CD14-positive monocyte (primary cell): Measurements from ENCODE around the gene FIGNL2. TPM values are rescaled to one million over a fixed set of nuclear protein-coding genes. Genes with fewer than 3 reads are reported as not detected.
A peak's percentile ranks its signal among the peaks of the same experiment; 100 is the strongest.

Experiments used
- DNase-seq, 3 donors: peaks; one replicate each; pipeline ENCODE4 v3.0.0-alpha.2; 2011 to 2022
- H2AFZ ChIP-seq: 2 replicates; pipeline ENCODE4 v1.6.0; 2012; ENCODE audit warnings: mild to moderate bottlenecking, low read depth, low read length, inconsistent platforms; ENCODE audit not compliant: insufficient read depth, poor library complexity, severe bottlenecking
- H3K27ac ChIP-seq, 2 donors: 1 replicate in 1 of 2; 2 replicates in 1 of 2; pipeline ENCODE4 v1.5.1; 2012 to 2013; ENCODE audit warnings: low read length in 2 of 2, control low read depth in 1 of 2, inconsistent platforms in 1 of 2, low read depth in 1 of 2, mild to moderate bottlenecking in 1 of 2
- H3K27me3 ChIP-seq, 2 donors: one replicate each; pipeline versions ENCODE4 v1.6.0 to v1.6.1; 2011 to 2013; ENCODE audit warnings: low read length in 2 of 2; ENCODE audit not compliant: control insufficient read depth in 2 of 2, insufficient read depth in 2 of 2
- H3K36me3 ChIP-seq, 2 donors: replicated peaks in 1 of 2; 1 replicate in 1 of 2; 2 replicates in 1 of 2; pipeline versions ENCODE4 v1.5.1 to v1.6.1; 2012 to 2013; ENCODE audit warnings: low read length in 2 of 2, control low read depth in 1 of 2, inconsistent platforms in 1 of 2, mild to moderate bottlenecking in 1 of 2; ENCODE audit not compliant: insufficient read depth in 2 of 2, control insufficient read depth in 1 of 2
- H3K4me1 ChIP-seq, 2 donors: 1 replicate in 1 of 2; 2 replicates in 1 of 2; pipeline versions ENCODE4 v1.5.1 to v1.6.1; 2012 to 2013; ENCODE audit warnings: low read length in 2 of 2, control low read depth in 1 of 2, inconsistent platforms in 1 of 2, mild to moderate bottlenecking in 1 of 2, moderate library complexity in 1 of 2; ENCODE audit not compliant: insufficient read depth in 2 of 2, control insufficient read depth in 1 of 2
- H3K4me2 ChIP-seq: replicated peaks from 2 replicates; pipeline ENCODE3; 2012; ENCODE audit warnings: low read length, moderate library complexity, mild to moderate bottlenecking; ENCODE audit not compliant: poor library complexity, severe bottlenecking; ENCODE audit errors: extremely low read depth
- H3K4me3 ChIP-seq, 3 experiments: fragments of 200-600 bp in 1 of 3; sonication (generic) in 1 of 3; replicated peaks in 1 of 3; 1 replicate in 2 of 3; 2 replicates in 1 of 3; pipeline ENCODE4 v1.5.1; 2011 to 2013; ENCODE audit warnings: low read length in 3 of 3, mild to moderate bottlenecking in 3 of 3, control low read depth in 2 of 3, low read depth in 2 of 3, inconsistent platforms in 1 of 3, moderate library complexity in 1 of 3
- H3K79me2 ChIP-seq: 2 replicates; pipeline ENCODE4 v1.6.0; 2012; ENCODE audit warnings: mild to moderate bottlenecking, control low read depth, inconsistent platforms, low read length, moderate library complexity; ENCODE audit not compliant: insufficient read depth
- H3K9ac ChIP-seq: 2 replicates; pipeline ENCODE4 v1.6.0; 2017; ENCODE audit warnings: low read length, mild to moderate bottlenecking; ENCODE audit not compliant: insufficient read depth, poor library complexity, severe bottlenecking
- H3K9me3 ChIP-seq, 2 donors: replicated peaks in 1 of 2; 1 replicate in 1 of 2; 2 replicates in 1 of 2; pipeline versions ENCODE4 v1.5.1 to v1.6.1; 2012 to 2013; ENCODE audit warnings: low read length in 2 of 2, control low read depth in 1 of 2; ENCODE audit not compliant: control insufficient read depth in 1 of 2, insufficient read depth in 1 of 2
- H4K20me1 ChIP-seq: 2 replicates; pipeline ENCODE4 v1.6.0; 2012; ENCODE audit warnings: mild to moderate bottlenecking, low read length, control low read depth, moderate library complexity; ENCODE audit not compliant: insufficient read depth
- H3K27ac Mint-ChIP-seq, 7 donors: one replicate each; pipeline ENCODE4 v1.8.0; 2020; ENCODE audit warnings: mild to moderate bottlenecking in 7 of 7, mixed read lengths in 7 of 7, moderate library complexity in 6 of 7, inconsistent platforms in 2 of 7
- H3K27me3 Mint-ChIP-seq, 3 donors: one replicate each; pipeline ENCODE4 v1.8.0; 2021 to 2022; ENCODE audit warnings: low read depth in 3 of 3, mild to moderate bottlenecking in 3 of 3, mixed read lengths in 3 of 3, moderate library complexity in 3 of 3, inconsistent platforms in 1 of 3
- H3K36me3 Mint-ChIP-seq, 2 donors: one replicate each; pipeline ENCODE4 v1.8.0; 2020; ENCODE audit warnings: mixed read lengths in 2 of 2, inconsistent platforms in 1 of 2, mild to moderate bottlenecking in 1 of 2
- H3K4me1 Mint-ChIP-seq: one replicate; pipeline ENCODE4 v1.8.0; 2020; ENCODE audit warnings: mild to moderate bottlenecking, mixed read lengths
- H3K4me3 Mint-ChIP-seq, 2 donors: one replicate each; pipeline ENCODE4 v1.8.0; 2020; ENCODE audit warnings: mild to moderate bottlenecking in 2 of 2, mixed read lengths in 2 of 2, moderate library complexity in 1 of 2
- H3K9me3 Mint-ChIP-seq, 7 donors: one replicate each; pipeline ENCODE4 v1.8.0; 2020 to 2022; ENCODE audit warnings: mixed read lengths in 7 of 7, mild to moderate bottlenecking in 6 of 7, moderate library complexity in 6 of 7, inconsistent platforms in 2 of 7
- CTCF ChIP-seq: fragments of 200-600 bp; IDR thresholded peaks from one replicate; pipeline ENCODE4 v1.8.0; 2022; ENCODE audit warnings: antibody characterized with exemption, mild to moderate bottlenecking
- WGBS: methylation state at CpG from one replicate; pipeline ENCODE4 v1.1.5; 2013; ENCODE audit warnings: missing lambda C conversion rate; ENCODE audit not compliant: insufficient coverage; 5-methylcytosine and 5-hydroxymethylcytosine counted together
- intact Hi-C, 2 donors: fragments of 100-400 bp; cut with micrococcal nuclease; formaldehyde crosslinking; loops; one replicate each; pipeline versions ENCODE4 v1.15.0 to v1.15.1; 2023
- polyA plus RNA-seq, 3 donors: library from polyadenylated mRNA; depleted of rRNA in 1 of 3; unstranded in 2 of 3; stranded (reverse) in 1 of 3; fragments of 300-500 nt in 2 of 3; fragments of >200 nt in 1 of 3; fragmentation: Illumina TruSeq in 2 of 3; gene quantifications; 1 replicate in 2 of 3; 2 replicates in 1 of 3; pipeline ENCODE4 v1.2.3, GENCODE V29; 2012 to 2021

Gene FIGNL2
- polyA plus RNA-seq, 3 donors = 0.06 to 0.52 TPM; not detected in 1

- Histone ChIP-seq H3K79me2 (no peaks in the 10 kb centered on the region), H3K27me3 (peaks cover 1 to 18% of the 10 kb centered on the region in 2 donors), H3K4me2 (no peak overlapping the region), H3K36me3 (no peaks in the 10 kb centered on the region), H3K4me1 (peaks cover 30 to 45% of the 10 kb centered on the region in 2 donors), H2AFZ (no peak overlapping the region), H3K9me3 (no peaks in the 10 kb centered on the region), H3K27ac (no peak overlapping the region), H3K4me3 (no peak overlapping the region), H4K20me1 (no peaks in the 10 kb centered on the region), H3K9ac (no peak overlapping the region)
- Mint-ChIP-seq H3K9me3 (peaks cover 0 to 2% (median 0%) of the 10 kb centered on the region in 7 donors), H3K27me3 (peaks cover 21 to 52% (median 42%) of the 10 kb centered on the region in 3 donors), H3K4me3 (no peak overlapping the region), H3K4me1 (peaks cover 43% of the 10 kb centered on the region), H3K27ac (no peak overlapping the region), H3K36me3 (peaks cover under 1 to 6% of the 10 kb centered on the region in 2 donors)
- 90% methylated on average over 2 of the region's 6 CpGs for WGBS
- no peak for DNase-seq
- TF ChIP-seq CTCF = no peak
- intact Hi-C loops = loop anchor here in 1 of 2 donors (1.0 kb wide), 1 partner anchor 10 kb away; no protein-coding TSS in a partner anchor
These were observed 7.6 kb downstream of the FIGNL2 start for GRCh38 chr12:51840966-51841365.

- H3K27ac ChIP-seq = no peak overlapping the region
- Mint-ChIP-seq H3K36me3 (peaks cover 0 to 6% of the 10 kb centered on the region in 2 donors), H3K4me1 (peaks cover 45% of the 10 kb centered on the region), H3K27ac (peak overlapping the region in 3 of 7 donors; percentile 7 to 56 (median 33)), H3K4me3 (peak overlapping the region in 1 of 2 donors; percentile 40), H3K9me3 (peaks cover 0 to 2% (median 0%) of the 10 kb centered on the region in 7 donors), H3K27me3 (peaks cover 10 to 40% (median 37%) of the 10 kb centered on the region in 3 donors)
- H3K4me3 ChIP-seq = no peak overlapping the region
- 80% methylated on average over 4 of the region's 5 CpGs for whole genome bisulfite sequencing
- H3K36me3 ChIP-seq = no peaks in the 10 kb centered on the region
- no peak overlapping the region for H3K9ac ChIP-seq
- no peak overlapping the region for H3K4me2 ChIP-seq
- H3K79me2 ChIP-seq = no peaks in the 10 kb centered on the region
- H3K9me3 ChIP-seq = no peaks in the 10 kb centered on the region
- no peak for DNase-seq
- intact Hi-C loops = no loop called here
- TF ChIP-seq CTCF = no peak
- H2AFZ ChIP-seq = no peak overlapping the region
- H3K4me1 ChIP-seq = peaks cover 41 to 53% of the 10 kb centered on the region in 2 donors
- H4K20me1 ChIP-seq = no peaks in the 10 kb centered on the region
- H3K27me3 ChIP-seq = peaks cover 0 to 4% of the 10 kb centered on the region in 2 donors
These were observed 9.1 kb downstream of the FIGNL2 start for GRCh38 chr12:51839310-51839947.
